ENCODE results near the gene LYST.

DNA sequence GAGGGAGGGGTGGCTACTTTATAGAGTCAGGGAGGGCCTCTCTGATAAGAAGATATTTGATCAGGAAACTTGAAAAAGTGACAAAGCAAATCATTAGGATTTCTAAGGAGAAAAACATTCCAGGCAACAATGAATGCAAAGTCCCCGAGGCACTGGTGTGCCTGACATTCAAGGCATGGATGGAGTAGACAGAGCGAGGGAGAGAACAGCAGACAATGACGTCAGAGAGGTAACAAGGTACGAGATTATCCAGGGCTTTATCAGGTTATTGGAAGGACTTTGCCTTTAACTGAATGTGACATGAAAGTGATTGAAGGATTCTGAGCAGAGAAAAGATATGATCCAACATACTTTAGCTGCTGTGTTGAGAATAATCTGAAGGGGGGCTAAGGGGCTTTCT lies 144.7 kb downstream of the LYST start:
- TF ChIP-seq POLR2A (IDR thresholded peaks at IDR 0.05; ENCODE audit: low read depth, low read length) = no peak
- TF ChIP-seq ZNF207 (IDR thresholded peaks at IDR 0.05; ENCODE audit: borderline replicate concordance) = no peak
